Choroid plexus epithelial cell (primary cell): ENCODE results near the gene GABARAPL2.

Experiments used
- DNase-seq: peaks from one replicate; pipeline ENCODE4 v3.0.0-alpha.2; 2010; ENCODE audit warnings: low read depth
- H3K4me3 ChIP-seq: 2 replicates; pipeline ENCODE4 v1.5.1; 2011; ENCODE audit warnings: low read depth, mild to moderate bottlenecking, control low read depth, low read length, moderate library complexity
- TF ChIP-seq, protein P1 (sequence below): conservative IDR thresholded peaks from 2 replicates; pipeline ENCODE4 v1.5.1; 2011; ENCODE audit warnings: low read depth, mild to moderate bottlenecking, control low read depth, inconsistent platforms, low read length, moderate library complexity

The GABARAPL2 gene

DNA sequence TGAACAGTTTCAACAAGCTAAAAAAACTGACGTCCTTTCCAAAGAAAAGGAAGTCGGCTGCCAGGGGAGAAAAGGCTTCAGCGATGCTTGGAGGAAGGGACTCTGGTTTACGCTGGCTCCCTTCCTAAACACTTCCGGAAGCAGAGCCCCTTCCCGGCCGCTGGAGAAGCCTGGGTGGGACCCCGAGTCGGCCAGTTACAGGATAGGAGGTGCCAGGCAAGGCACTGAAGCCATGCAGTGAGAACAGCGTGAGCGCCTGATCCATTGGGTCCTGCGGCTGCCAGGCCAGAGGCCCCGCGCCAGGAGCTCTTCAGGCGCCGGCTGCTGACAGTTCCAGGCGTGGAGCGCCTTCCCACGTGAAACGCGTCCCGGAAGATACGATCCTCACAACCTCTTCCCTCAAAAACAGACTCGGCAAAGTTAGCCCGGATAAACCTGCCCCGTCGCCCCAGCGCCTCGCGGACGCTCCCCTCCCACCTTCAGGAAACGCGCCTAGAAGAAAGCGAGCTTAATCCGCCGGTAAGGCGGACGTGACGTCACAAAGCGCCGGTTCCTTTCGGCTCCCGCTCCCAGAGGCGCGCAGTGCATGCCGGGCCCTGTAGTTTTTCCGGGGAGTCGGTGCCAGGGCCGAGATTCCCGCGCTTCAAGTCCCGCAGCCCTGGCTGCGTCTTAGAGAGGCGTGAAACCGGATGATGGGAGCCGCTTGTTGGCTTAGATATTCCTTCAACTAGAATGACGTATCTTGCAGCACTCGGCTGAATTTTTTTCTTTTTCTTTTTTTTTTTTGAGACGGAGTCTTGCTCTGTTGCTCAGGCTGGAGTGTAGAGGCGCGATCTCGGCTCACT is 56.8 kb downstream of the GABARAPL2 start, which contains the start of gene ADAT1:
TSS of gene ADAT1 (minus strand) at position 521 of the 845 bp plus-strand sequence. CDS start 2,482 bp downstream, outside the sequence.
- TF ChIP-seq, protein P1, sequence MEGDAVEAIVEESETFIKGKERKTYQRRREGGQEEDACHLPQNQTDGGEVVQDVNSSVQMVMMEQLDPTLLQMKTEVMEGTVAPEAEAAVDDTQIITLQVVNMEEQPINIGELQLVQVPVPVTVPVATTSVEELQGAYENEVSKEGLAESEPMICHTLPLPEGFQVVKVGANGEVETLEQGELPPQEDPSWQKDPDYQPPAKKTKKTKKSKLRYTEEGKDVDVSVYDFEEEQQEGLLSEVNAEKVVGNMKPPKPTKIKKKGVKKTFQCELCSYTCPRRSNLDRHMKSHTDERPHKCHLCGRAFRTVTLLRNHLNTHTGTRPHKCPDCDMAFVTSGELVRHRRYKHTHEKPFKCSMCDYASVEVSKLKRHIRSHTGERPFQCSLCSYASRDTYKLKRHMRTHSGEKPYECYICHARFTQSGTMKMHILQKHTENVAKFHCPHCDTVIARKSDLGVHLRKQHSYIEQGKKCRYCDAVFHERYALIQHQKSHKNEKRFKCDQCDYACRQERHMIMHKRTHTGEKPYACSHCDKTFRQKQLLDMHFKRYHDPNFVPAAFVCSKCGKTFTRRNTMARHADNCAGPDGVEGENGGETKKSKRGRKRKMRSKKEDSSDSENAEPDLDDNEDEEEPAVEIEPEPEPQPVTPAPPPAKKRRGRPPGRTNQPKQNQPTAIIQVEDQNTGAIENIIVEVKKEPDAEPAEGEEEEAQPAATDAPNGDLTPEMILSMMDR: no peak
- H3K4me3 ChIP-seq: peak within 1 kb of the TSS; percentile 82
- DNase-seq: peak; percentile 99

DNA sequence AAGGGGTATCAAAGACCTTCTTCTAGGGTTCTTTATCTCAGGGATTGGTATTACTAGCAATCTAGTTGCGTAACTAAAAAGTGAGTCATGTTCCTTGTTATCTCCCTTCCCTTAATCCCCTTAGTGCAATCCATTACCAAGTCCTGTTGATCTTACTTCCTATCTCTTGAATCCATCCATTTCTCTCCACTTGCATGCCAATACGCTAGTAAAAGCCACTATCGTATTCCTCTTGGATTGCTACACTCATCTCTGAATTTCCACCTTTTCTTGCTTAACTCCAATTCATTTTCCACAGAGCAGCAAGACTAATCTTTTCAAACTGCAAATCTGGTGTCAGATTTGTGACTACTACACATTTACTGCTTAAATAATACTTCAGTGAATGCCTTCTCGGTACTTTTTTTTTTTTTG is 58.7 kb downstream of the GABARAPL2 start:
- H3K4me3 ChIP-seq: no peak overlapping the region
- peak; percentile 52 for DNase-seq
- TF ChIP-seq, protein P1: no peak

DNA sequence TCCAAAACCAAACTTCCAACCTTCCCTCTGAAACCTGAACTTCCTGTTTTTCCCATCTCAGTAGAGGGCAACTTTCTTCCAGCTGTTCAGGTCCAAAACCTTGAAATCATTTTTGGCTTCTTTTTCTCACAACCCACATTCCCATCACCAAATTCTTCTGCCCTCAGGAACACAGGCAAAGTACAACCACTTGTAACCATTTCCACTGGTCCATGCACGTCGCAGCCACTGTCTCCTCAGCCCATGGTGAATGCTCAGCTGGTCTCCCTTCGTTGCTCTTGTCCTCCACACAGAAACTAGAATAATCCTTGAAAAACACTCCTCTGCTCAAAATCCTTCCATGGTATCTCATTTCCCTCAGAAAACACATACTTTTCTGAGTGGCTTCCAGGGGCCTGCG is 60.6 kb downstream of the GABARAPL2 start:
- H3K4me3 ChIP-seq: no peak overlapping the region
- TF ChIP-seq, protein P1: no peak
- DNase-seq: no peak
